ENCODE data around the gene ITGA1.

Gene ITGA1

GRCh38 chr5:52947208-52947607, 159.5 kb downstream of the ITGA1 start:
- TF ChIP-seq Cebpa-rat (IDR thresholded peaks at IDR 0.05), result no peak
- Histone ChIP-seq H3K27me3 (no peaks in the 10 kb centered on the region), H3K4me1 (peaks cover 14 to 29% (median 21%) of the 10 kb centered on the region in 10 experiments), H4K20me1 (no peaks in the 10 kb centered on the region), H3K9ac (no peak overlapping the region), H3K36me3 (no peaks in the 10 kb centered on the region), H3K4me3 (no peak overlapping the region), H3K4me2 (no peak overlapping the region), H3K27ac (no peak overlapping the region), H3K9me3 (replicated peaks in 1 of 11) (no peaks in the 10 kb centered on the region)

DNA sequence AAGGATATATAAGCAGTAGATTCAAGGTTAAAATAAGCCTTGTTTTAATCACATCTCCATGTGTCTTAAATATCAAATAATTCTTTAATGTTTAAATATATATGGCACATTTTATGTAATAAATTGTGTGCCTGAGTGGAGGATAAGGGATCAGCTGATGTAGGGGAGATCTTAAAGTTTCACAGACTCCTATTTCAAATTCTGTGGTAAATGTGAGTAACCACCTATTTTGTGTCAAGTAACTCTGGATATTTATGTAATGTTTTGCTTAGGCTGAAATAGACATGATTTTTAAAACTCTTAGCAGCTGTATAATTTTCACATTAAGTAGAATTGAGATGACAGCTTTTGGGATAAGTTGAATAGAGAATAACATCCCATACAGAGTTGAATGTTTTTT, 160.1 kb downstream of the ITGA1 start:
- H3K27ac ChIP-seq, result peak overlapping the region in 2 of 11 experiments; percentile 15 to 24; a peak in 3 of 22 replicates
- no peak for TF ChIP-seq Cebpa-rat (IDR thresholded peaks at IDR 0.05)
- H3K9me3 ChIP-seq (replicated peaks in 1 of 11), result no peaks in the 10 kb centered on the region
- no peak overlapping the region; a peak in 1 of 22 replicates for H3K9ac ChIP-seq
- no peaks in the 10 kb centered on the region for H3K27me3 ChIP-seq
- no peak overlapping the region for H3K4me3 ChIP-seq
- H3K36me3 ChIP-seq, result no peaks in the 10 kb centered on the region
- peak overlapping the region in 5 of 11 experiments; percentile 27 to 62 (median 43); a peak in 6 of 22 replicates for H3K4me2 ChIP-seq
- H4K20me1 ChIP-seq, result no peaks in the 10 kb centered on the region
- peaks cover 14 to 29% (median 21%) of the 10 kb centered on the region in 10 experiments for H3K4me1 ChIP-seq

DNA sequence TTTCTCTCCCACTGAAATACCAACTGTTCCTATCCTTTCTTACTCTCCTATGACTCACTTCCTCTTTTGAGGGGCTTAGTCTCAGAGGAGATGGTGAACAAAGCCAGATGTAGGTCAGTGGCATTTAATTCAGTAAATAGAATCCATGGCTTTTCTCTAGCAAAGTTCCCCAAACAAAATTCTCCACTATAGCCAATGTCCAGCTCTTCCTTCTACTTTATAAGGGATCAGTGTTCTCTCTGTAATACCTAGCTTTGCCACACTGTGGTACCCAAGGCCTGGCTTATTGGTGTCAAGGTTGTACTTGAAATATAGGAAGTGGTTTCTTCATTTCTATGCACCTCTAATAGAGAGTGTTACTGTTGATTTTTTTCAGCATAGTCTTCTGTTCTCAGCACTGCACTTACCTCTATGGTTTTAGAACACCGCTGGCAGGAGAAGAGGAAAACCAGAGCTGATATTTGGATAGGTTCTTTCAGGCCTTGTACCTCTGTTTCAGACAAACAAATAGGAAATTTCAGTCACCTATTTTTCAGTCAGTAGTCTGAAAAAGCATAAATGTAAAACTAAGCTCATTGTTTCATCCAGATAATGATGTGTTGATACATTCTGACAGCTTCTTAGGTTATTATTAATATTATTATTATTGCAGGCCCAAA, 160.8 kb downstream of the ITGA1 start:
- no peaks in the 10 kb centered on the region for H4K20me1 ChIP-seq
- H3K9ac ChIP-seq, result no peak overlapping the region
- peak overlapping the region in 7 of 11 experiments; percentile 15 to 48 (median 24); a peak in 13 of 22 replicates for H3K27ac ChIP-seq
- no peaks in the 10 kb centered on the region for H3K9me3 ChIP-seq (replicated peaks in 1 of 11)
- H3K4me1 ChIP-seq, result peaks cover 14 to 29% (median 21%) of the 10 kb centered on the region in 10 experiments
- no peak for TF ChIP-seq Cebpa-rat (IDR thresholded peaks at IDR 0.05)
- no peak overlapping the region for H3K4me3 ChIP-seq
- H3K36me3 ChIP-seq, result no peaks in the 10 kb centered on the region
- no peaks in the 10 kb centered on the region for H3K27me3 ChIP-seq
- H3K4me2 ChIP-seq, result peak overlapping the region; percentile 7 to 62 (median 42); a peak in 21 of 22 replicates

GRCh38 chr5:52950686-52951085, 163.0 kb downstream of the ITGA1 start:
- Histone ChIP-seq H3K36me3 (no peaks in the 10 kb centered on the region), H3K4me3 (no peak overlapping the region), H4K20me1 (no peaks in the 10 kb centered on the region), H3K27me3 (no peaks in the 10 kb centered on the region), H3K9ac (no peak overlapping the region), H3K4me1 (peaks cover 10 to 22% (median 17%) of the 10 kb centered on the region in 10 experiments), H3K9me3 (replicated peaks in 1 of 11) (no peaks in the 10 kb centered on the region), H3K27ac (no peak overlapping the region), H3K4me2 (no peak overlapping the region)
- no peak for TF ChIP-seq Cebpa-rat (IDR thresholded peaks at IDR 0.05)

DNA sequence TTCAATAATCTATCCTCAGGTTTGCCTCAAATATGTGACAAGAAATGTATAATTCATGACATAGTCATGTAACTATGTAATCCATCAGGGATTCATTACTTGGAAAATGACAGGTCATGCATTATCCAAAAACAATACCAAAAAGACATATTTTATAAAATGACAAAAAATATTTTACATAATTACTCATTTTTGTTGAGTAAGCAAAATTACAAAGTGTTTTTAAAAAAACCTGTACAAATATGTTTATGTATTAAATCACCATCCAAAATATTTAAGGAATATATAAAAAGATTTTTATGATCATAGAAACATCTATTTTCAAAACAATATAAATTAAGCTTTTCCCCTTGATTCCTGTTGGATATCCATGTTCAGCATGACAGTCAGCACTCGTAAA, 164.8 kb downstream of the ITGA1 start:
- H3K4me2 ChIP-seq, result no peak overlapping the region
- H3K27ac ChIP-seq, result no peak overlapping the region
- no peak overlapping the region for H3K4me3 ChIP-seq
- H3K9me3 ChIP-seq (replicated peaks in 1 of 11), result no peaks in the 10 kb centered on the region
- H3K27me3 ChIP-seq, result no peaks in the 10 kb centered on the region
- no peaks in the 10 kb centered on the region for H4K20me1 ChIP-seq
- peaks cover 10 to 22% (median 17%) of the 10 kb centered on the region in 10 experiments for H3K4me1 ChIP-seq
- no peaks in the 10 kb centered on the region for H3K36me3 ChIP-seq
- H3K9ac ChIP-seq, result no peak overlapping the region
- no peak for TF ChIP-seq Cebpa-rat (IDR thresholded peaks at IDR 0.05)

- Histone ChIP-seq H3K4me3 (no peak overlapping the region), H3K4me2 (no peak overlapping the region), H3K4me1 (no peaks in the 10 kb centered on the region), H3K9ac (no peak overlapping the region), H3K27me3 (no peaks in the 10 kb centered on the region), H3K36me3 (no peaks in the 10 kb centered on the region), H3K27ac (no peak overlapping the region), H4K20me1 (no peaks in the 10 kb centered on the region), H3K9me3 (replicated peaks in 1 of 11) (peaks cover 0 to 5% (median 0%) of the 10 kb centered on the region in 11 experiments; a peak in 2 of 22 replicates)
- no peak for TF ChIP-seq Cebpa-rat (IDR thresholded peaks at IDR 0.05)
Measured at GRCh38 chr5:52956014-52956413, 168.3 kb downstream of the ITGA1 start.

DNA sequence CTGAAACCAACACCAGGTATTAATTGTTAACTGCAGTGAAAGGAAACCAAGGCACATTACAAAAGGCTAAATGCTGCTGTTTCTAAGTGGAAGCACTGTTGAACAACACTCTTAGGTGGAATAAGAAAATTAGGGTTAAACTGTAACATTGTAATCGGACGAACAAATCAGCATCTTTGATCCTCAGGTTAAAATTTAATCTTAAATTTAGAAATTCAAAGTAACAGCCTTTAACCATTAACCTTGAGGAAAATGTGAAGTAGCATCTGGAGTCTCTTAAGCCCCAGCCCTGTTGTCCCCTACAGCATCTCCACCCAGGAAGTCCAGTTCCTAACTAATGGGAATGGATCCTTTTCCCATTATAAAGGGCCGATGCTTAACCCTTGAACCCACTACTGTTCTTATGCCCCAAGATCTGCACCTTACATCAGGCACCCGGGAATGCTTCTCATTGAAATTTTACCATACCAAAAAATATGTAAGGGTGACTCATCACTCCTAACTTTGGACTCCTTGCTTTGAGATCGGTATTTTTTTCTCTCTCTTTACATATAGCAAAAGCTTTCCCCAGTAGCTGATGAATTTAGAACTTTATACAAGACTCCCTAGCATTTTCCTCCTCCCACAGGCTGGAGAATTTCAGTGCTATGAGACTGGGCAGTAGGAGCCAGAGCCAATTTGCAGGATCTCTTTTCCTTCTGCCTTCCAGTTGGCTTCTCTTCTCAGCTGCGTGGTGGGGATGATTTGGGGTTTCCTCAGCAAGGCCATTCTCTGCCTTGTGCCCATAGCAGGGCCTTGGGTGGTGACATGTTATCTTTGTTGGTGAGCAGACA, 169.4 kb downstream of the ITGA1 start:
- Histone ChIP-seq H4K20me1 (no peaks in the 10 kb centered on the region), H3K4me3 (no peak overlapping the region), H3K27ac (no peak overlapping the region), H3K9me3 (replicated peaks in 1 of 11) (peaks cover 0 to 6% (median 0%) of the 10 kb centered on the region in 11 experiments; a peak in 2 of 22 replicates), H3K4me2 (no peak overlapping the region), H3K4me1 (no peaks in the 10 kb centered on the region), H3K36me3 (no peaks in the 10 kb centered on the region), H3K27me3 (no peaks in the 10 kb centered on the region), H3K9ac (no peak overlapping the region)
- TF ChIP-seq Cebpa-rat (IDR thresholded peaks at IDR 0.05), result no peak

DNA sequence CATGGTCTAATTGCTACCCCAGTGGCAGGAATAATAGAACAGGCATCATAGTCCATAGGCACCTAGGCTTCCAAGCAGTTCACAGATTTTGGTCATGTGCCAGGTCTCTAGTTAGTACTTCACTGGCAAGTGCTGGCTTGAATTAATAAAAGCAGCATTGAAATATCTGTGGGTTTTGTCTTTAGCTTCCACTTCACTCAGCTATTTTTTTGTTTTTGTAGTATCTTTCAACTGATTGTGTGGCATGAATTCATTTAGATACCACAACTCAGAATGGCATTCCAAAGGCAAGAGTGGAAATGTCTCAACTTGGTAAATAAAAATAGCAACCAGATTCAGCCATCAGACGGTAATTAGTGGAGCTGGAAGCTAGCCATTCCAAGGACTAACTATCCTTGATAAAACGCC, 173.6 kb downstream of the ITGA1 start:
- H3K4me3 ChIP-seq, result no peak overlapping the region
- no peaks in the 10 kb centered on the region for H3K4me1 ChIP-seq
- H4K20me1 ChIP-seq, result no peaks in the 10 kb centered on the region
- no peaks in the 10 kb centered on the region for H3K27me3 ChIP-seq
- no peak overlapping the region for H3K4me2 ChIP-seq
- H3K36me3 ChIP-seq, result no peaks in the 10 kb centered on the region
- H3K9ac ChIP-seq, result no peak overlapping the region
- no peak for TF ChIP-seq Cebpa-rat (IDR thresholded peaks at IDR 0.05)
- no peak overlapping the region for H3K27ac ChIP-seq
- peaks cover 0 to 6% (median 0%) of the 10 kb centered on the region in 11 experiments; a peak in 2 of 22 replicates for H3K9me3 ChIP-seq (replicated peaks in 1 of 11)

DNA sequence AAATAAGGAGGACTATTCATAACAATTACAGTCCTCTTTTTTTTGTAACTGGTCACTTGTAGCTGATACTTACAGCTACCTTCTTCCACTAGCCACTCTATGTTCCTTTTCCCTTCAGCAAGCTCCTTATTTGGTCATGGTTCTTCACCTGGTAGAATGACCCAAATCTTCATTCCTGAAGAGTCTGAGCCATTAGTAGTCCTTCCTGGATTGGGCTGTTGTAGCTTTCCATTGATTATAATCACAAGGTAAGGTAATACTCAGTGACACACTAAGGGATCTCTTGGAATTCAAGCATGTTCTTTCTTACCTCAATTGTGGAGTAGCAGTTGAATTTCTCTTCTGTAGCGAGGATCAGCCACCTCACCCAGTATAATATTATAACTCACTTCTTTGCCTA, 175.9 kb downstream of the ITGA1 start:
- H3K27ac ChIP-seq, result no peak overlapping the region
- H3K36me3 ChIP-seq, result no peaks in the 10 kb centered on the region
- no peaks in the 10 kb centered on the region for H3K27me3 ChIP-seq
- H3K4me2 ChIP-seq, result no peak overlapping the region
- no peaks in the 10 kb centered on the region for H4K20me1 ChIP-seq
- no peak overlapping the region for H3K9ac ChIP-seq
- H3K4me3 ChIP-seq, result no peak overlapping the region
- no peaks in the 10 kb centered on the region for H3K4me1 ChIP-seq
- no peak for TF ChIP-seq Cebpa-rat (IDR thresholded peaks at IDR 0.05)
- H3K9me3 ChIP-seq (replicated peaks in 1 of 11), result peaks cover 0 to 6% (median 0%) of the 10 kb centered on the region in 11 experiments; a peak in 3 of 22 replicates
